Activated naive CD8-positive, alpha-beta T cell treated with anti-CD3 and anti-CD28 coated beads, Interleukin-2, amount 10 ng/mL, durations not matched to agents 7 days and 5 days (primary cell): ENCODE measurements around the gene PROB1. TPM values are rescaled to one million over a fixed set of nuclear protein-coding genes. Genes with fewer than 3 reads are reported as not detected.
"Not testable (repeated sequence)": the region's sequence is repeated elsewhere in the genome, so short reads cannot be mapped to it uniquely, and the experiment has no call there.

Source experiments
- ATAC-seq: fragments of 150-1000 bp; cut with Tn5 transposase; one replicate; pipeline ENCODE4 v1.10.0; 2021; ENCODE audit warnings: low read depth, moderate library complexity
- POLR2A ChIA-PET: fragments of 350-600 bp; sonication (Branson Sonifier 250); formaldehyde crosslinking; loops from one replicate; lab custom pipeline; 2021; ENCODE audit warnings: antibody characterized with exemption; lab: Charles Lee
- DNase-seq: peaks from one replicate; pipeline ENCODE4 v3.0.0; 2021
- H3K27ac Mint-ChIP-seq: one replicate; pipeline ENCODE4 v1.8.0; 2022; ENCODE audit warnings: mild to moderate bottlenecking, mixed read lengths
- H3K27me3 Mint-ChIP-seq: one replicate; pipeline ENCODE4 v1.8.0; 2022; ENCODE audit warnings: mild to moderate bottlenecking, moderate library complexity, mixed read lengths
- H3K36me3 Mint-ChIP-seq: one replicate; pipeline ENCODE4 v1.8.0; 2021; ENCODE audit warnings: mild to moderate bottlenecking, mixed read lengths
- H3K4me1 Mint-ChIP-seq: one replicate; pipeline ENCODE4 v1.8.0; 2021; ENCODE audit warnings: mixed read lengths
- H3K4me3 Mint-ChIP-seq: one replicate; pipeline ENCODE4 v1.8.0; 2022; ENCODE audit warnings: mild to moderate bottlenecking, moderate library complexity, mixed read lengths
- H3K9me3 Mint-ChIP-seq: one replicate; pipeline ENCODE4 v1.8.0; 2021; ENCODE audit warnings: mixed read lengths
- total RNA-seq, 2 experiments: library from RNA; stranded (reverse); gene quantifications; one replicate each; pipeline ENCODE4 v1.2.3, GENCODE V29; 2021

Gene PROB1
- total RNA-seq, 2 experiments from 2014 or later = 4.1 to 4.3 TPM

DNA sequence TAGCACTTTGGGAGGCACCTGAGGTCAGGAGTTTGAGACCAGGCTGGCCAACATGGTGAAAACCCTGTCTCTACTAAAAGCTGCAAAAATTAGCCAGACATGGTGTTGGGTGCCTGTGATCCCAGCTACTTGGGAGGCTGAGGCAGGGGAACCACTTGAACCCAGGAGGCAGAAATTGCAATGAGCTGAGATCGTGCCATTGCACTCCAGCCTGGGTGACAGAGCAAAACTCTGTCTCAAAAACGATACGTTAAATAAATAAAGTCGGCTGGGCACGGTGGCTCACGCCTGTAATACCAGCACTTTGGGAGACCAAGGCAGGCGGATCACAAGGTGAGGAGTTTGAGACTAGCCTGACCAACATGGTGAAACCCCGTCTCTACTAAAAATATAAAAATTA lies 39.0 kb downstream of the PROB1 start:
- DNase-seq, H3K9me3 Mint-ChIP-seq, ATAC-seq, H3K4me3 Mint-ChIP-seq, H3K27me3 Mint-ChIP-seq, H3K27ac Mint-ChIP-seq: not testable (repeated sequence)
- POLR2A ChIA-PET = interaction anchor here (1.5 kb wide), 1 partner anchor 14 kb away, joined by 4 read pairs; no protein-coding TSS in a partner anchor
- peaks cover 35% of the 10 kb centered on the region for H3K36me3 Mint-ChIP-seq
- H3K4me1 Mint-ChIP-seq = peaks cover 12% of the 10 kb centered on the region

DNA sequence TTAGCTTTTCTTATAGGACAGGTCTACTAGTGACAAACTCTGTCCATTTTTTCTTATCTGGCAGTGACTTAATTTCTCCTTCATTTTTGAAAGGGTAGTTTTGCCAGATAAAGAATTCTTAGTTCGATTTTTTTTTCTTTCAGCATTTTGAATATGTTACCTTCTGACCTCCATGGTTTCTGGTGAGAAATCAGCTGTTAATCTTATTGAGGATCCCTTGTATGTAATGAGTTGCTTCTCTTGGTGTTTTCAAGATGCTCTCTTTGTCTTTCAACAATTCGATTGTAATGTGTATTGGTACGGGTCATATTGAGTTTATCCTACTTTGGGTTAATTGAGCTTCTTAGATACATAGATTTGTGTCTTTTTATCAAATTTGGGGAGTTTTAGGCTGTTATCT lies 40.7 kb downstream of the PROB1 start:
- H3K4me3 Mint-ChIP-seq = no peak overlapping the region
- peaks cover 30% of the 10 kb centered on the region for H3K36me3 Mint-ChIP-seq
- H3K27ac Mint-ChIP-seq = peak overlapping the region; percentile 32
- H3K9me3 Mint-ChIP-seq = peaks cover 5% of the 10 kb centered on the region
- no peaks in the 10 kb centered on the region for H3K27me3 Mint-ChIP-seq
- H3K4me1 Mint-ChIP-seq = peaks cover 12% of the 10 kb centered on the region
- POLR2A ChIA-PET = no interaction called here
- no peak for ATAC-seq
- DNase-seq = no peak

DNA sequence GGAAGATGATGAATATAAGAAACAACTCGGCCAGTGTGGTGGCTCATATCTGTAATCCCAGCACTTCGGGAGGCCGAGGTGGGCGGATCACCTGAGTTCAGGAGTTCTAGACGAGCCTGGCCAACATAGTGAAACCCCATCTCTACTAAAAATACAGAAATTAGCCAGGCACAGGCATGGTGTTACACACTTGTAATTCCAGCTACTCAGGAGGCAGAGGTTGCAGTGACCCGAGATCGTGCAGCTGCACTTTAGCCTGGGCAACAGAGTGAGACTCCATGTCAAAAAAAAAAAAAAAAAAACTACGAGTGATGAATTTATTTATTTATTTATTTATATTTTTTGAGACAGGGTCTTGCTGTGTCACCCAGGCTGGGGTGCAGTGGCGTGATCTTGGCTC lies 47.0 kb downstream of the PROB1 start:
- H3K4me3 Mint-ChIP-seq, POLR2A ChIA-PET, ATAC-seq, H3K27me3 Mint-ChIP-seq, DNase-seq, H3K9me3 Mint-ChIP-seq, H3K27ac Mint-ChIP-seq: not testable (repeated sequence)
- H3K4me1 Mint-ChIP-seq = peaks cover 18% of the 10 kb centered on the region
- peaks cover 18% of the 10 kb centered on the region for H3K36me3 Mint-ChIP-seq

DNA sequence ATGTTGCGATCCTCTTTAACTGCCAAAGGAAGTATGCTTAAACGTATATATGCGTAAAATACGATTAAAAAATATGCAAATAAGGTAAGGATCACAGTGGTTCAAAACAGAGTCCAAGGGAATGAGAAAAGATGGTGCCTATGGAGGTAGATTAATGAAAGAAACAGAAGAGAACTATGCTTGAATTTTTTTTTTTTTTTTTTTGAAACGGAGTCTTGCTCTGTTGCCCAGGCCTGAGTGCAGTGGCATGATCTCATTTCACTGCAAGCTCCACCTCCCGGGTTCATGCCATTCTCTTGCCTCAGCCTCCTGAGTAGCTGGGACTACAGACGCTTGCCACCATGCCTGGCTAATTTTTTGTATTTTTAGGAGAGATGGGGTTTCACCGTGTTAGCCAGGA lies 49.5 kb downstream of the PROB1 start:
- Mint-ChIP-seq H3K4me1 (peaks cover 28% of the 10 kb centered on the region), H3K36me3 (peaks cover 16% of the 10 kb centered on the region)
- H3K9me3 Mint-ChIP-seq, H3K4me3 Mint-ChIP-seq, ATAC-seq, DNase-seq, H3K27ac Mint-ChIP-seq, POLR2A ChIA-PET, H3K27me3 Mint-ChIP-seq: not testable (repeated sequence)

DNA sequence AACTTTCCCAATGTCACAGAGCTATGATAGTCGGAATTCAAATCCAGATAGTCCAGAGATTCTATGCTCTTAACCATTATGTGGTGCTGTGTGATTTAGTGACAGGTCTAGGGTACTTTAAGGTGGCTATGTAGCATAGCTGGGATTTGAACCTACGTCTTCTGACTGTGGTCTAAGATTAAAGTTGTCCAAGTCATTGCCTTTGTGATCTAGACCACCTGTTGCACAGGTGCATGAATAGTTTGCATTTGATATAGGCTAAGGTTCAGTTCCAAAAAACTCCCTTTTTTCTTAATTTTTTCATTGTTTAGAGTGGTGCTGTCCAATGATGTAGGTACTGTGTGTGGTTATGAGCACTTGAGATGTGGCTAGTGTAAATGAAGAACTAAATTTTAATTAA lies 50.7 kb downstream of the PROB1 start:
- Mint-ChIP-seq H3K9me3 (no peaks in the 10 kb centered on the region), H3K27ac (no peak overlapping the region), H3K27me3 (no peaks in the 10 kb centered on the region), H3K4me3 (peak overlapping the region; percentile 31), H3K36me3 (peaks cover 16% of the 10 kb centered on the region), H3K4me1 (peaks cover 28% of the 10 kb centered on the region)
- POLR2A ChIA-PET = interaction anchor here (0.6 to 1.4 kb wide), 3 partner anchors 8 to 1601 kb away, joined by 3 to 5 read pairs (median 5); no protein-coding TSS in a partner anchor
- DNase-seq (no peak), ATAC-seq (no peak)

DNA sequence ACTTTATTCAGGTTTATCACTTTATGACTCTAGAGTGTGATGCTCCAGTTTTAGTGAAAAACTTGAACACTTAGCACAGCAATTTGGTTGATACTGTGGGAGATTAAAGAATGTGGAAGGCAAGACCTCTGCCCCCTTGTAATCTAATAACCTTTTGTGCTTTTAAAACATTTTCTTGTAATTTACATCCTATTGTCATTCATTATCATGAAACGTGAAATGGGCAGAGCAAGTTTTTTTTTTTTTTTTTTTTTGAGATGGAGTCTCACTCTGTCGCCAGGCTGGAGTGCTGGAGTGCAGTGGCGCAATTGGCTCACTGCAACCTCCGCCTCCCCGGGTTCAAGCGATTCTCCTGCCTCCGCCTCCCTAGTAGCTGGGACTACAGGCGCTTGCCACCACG lies 51.4 kb downstream of the PROB1 start:
- Mint-ChIP-seq H3K9me3 (no peaks in the 10 kb centered on the region), H3K36me3 (peaks cover 16% of the 10 kb centered on the region), H3K27me3 (no peaks in the 10 kb centered on the region), H3K27ac (peak overlapping the region; percentile 100), H3K4me1 (peaks cover 29% of the 10 kb centered on the region), H3K4me3 (peak overlapping the region; percentile 100)
- no peak for DNase-seq
- ATAC-seq = no peak
- POLR2A ChIA-PET = interaction anchor here (0.6 to 1.4 kb wide), 2 partner anchors 26 to 1601 kb away, joined by 5 read pairs; no protein-coding TSS in a partner anchor

DNA sequence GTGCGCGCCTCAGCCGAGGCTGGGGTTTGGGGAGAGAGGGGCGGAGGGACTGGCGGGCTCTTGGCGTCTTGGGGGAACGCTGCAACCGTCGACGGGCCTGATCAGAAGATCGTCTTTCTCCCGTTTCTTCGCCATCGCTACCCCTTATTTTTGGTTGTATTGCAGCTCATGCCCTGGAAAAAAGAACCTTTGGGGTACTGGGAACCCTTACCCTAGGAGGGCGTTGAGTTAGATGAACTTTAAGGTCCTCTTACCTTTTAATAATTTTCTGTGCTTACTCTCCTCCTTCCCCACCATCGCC lies 52.5 kb downstream of the PROB1 start:
- POLR2A ChIA-PET = interaction anchor here (0.7 to 3.4 kb wide), 23 partner anchors 10 to 989 kb away, joined by 3 to 105 read pairs (median 4); partner anchors contain the start of genes HSPA9, MATR3, MZB1 and SIL1
- H3K27me3 Mint-ChIP-seq = no peaks in the 10 kb centered on the region
- peak; percentile 84 for DNase-seq
- peak overlapping the region; percentile 100 for H3K4me3 Mint-ChIP-seq
- no peak for ATAC-seq
- H3K27ac Mint-ChIP-seq = peak overlapping the region; percentile 100
- H3K36me3 Mint-ChIP-seq = peaks cover 16% of the 10 kb centered on the region
- no peaks in the 10 kb centered on the region for H3K9me3 Mint-ChIP-seq
- peaks cover 29% of the 10 kb centered on the region for H3K4me1 Mint-ChIP-seq

DNA sequence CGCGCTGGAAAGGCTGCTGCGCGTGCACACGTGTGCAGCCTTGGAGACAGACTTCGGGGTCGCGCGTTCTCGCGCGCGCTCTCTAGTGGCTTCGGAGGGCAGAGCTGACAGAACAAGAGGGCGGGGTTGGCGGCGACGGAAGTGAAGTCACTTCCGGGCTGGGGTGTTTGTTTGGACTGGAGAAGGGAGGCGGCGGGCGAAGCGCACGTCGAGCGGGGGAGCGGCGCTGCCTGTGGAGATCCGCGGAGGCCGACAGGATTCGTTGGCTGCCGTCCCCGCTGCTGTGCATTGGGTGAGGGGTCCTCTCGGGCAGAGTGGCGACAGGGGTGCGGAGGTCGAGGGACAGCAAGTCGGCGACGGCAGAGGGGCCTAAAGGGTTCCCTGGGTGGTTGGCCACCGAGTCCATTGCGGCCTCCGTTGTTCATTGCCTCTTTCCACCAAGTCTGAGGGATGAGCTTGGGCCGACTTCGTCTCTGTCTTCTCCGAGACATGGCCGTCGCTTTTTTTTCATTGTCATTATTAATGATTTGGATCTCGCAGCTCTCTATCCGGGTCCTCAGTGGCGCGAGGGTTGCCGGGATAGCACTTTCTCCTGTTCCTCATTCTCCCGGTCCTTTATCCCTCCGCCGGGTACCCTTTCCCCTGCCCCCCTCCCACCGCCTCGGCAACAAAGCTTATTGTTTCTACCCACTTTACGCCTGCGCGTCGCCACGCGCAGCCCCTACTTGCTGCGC lies 53.0 kb downstream of the PROB1 start, which contains the start of gene PAIP2:
PAIP2 (plus strand) TSS at position 166 of the 734 bp plus-strand sequence. CDS start 21,931 bp downstream, outside the sequence.
- Mint-ChIP-seq H3K9me3 (no peaks in the 10 kb centered on the region), H3K27me3 (no peaks in the 10 kb centered on the region), H3K4me1 (peaks cover 29% of the 10 kb centered on the region), H3K36me3 (peaks cover 13% of the 10 kb centered on the region), H3K27ac (peak within 1 kb of the TSS; percentile 100), H3K4me3 (peak within 1 kb of the TSS; percentile 100)
- DNase-seq (peak; percentile 97), ATAC-seq (peak; percentile 88)
- POLR2A ChIA-PET = interaction anchor here (0.6 to 3.4 kb wide), 29 partner anchors 9 to 989 kb away, joined by 3 to 105 read pairs (median 4); partner anchors contain the start of genes EGR1, HSPA9, MATR3 and MZB1

DNA sequence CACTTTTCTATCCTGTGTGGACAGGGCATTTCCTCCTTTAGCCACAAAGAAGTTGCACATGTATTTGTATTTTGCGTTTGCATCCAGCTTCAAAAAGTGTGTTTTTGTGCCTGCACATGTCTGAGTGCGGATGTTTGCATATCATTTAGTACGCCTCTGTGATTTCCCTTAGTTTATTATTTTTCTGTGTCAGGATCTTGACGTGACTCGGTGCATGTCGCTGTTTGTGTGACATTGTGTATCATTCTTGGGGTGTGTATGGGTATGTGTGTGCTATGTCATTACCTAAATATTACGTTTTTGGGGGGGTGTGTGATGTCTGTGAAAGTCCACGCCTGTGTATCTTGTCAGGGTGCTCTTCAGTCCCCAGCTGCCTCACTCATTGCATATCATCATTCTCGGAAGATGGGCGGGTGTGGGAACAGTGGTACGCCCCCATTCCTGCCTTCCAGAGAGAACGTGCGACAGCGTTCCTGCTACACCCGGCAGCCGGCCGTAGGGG lies 53.7 kb downstream of the PROB1 start:
- Mint-ChIP-seq H3K4me1 (peaks cover 31% of the 10 kb centered on the region), H3K9me3 (no peaks in the 10 kb centered on the region), H3K27ac (peak overlapping the region; percentile 100), H3K36me3 (peaks cover 12% of the 10 kb centered on the region), H3K27me3 (no peaks in the 10 kb centered on the region), H3K4me3 (peak overlapping the region; percentile 100)
- no peak for ATAC-seq
- POLR2A ChIA-PET = interaction anchor here (0.6 to 3.4 kb wide), 14 partner anchors 8 to 877 kb away, joined by 3 to 105 read pairs (median 5); partner anchors contain the start of genes EGR1, MATR3 and MZB1
- DNase-seq = no peak

Other genes starting within 250 kb of the PROB1 start
- gene SIL1, start 196.7 kb downstream of the PROB1 start, total RNA-seq = 10 to 100 TPM; 13.5 to 15.8 TPM
- gene MATR3, start 101.4 kb downstream of the PROB1 start, total RNA-seq = 100 to 1,000 TPM; 174 to 183 TPM
- 100 to 1,000 TPM; 108 to 118 TPM for gene PAIP2, start 53.2 kb downstream of the PROB1 start, total RNA-seq
- 1 to 10 TPM; 1.3 to 1.8 TPM for gene SLC23A1, start 11.8 kb downstream of the PROB1 start, total RNA-seq
- gene MZB1, start 5.2 kb downstream of the PROB1 start, total RNA-seq = 10 to 100 TPM; 21.8 to 22.6 TPM
- 1 to 10 TPM; 6.3 to 6.4 TPM for gene SPATA24, start 9.0 kb upstream of the PROB1 start, total RNA-seq
- 1 to 10 TPM; 4.2 to 5.7 TPM for gene DNAJC18, start 44.4 kb upstream of the PROB1 start, total RNA-seq
- not detected for gene ECSCR, start 67.6 kb upstream of the PROB1 start, total RNA-seq
- under 1 TPM; 0.34 to 0.44 TPM for gene SMIM33, start 75.9 kb upstream of the PROB1 start, total RNA-seq
- gene STING1, start 87.7 kb upstream of the PROB1 start, total RNA-seq = 10 to 100 TPM; 63.6 to 68.4 TPM
- 100 to 1,000 TPM; 200 to 217 TPM for gene UBE2D2, start 166.2 kb upstream of the PROB1 start, total RNA-seq